ENCODE results near the gene KIAA1671.

The KIAA1671 gene

DNA sequence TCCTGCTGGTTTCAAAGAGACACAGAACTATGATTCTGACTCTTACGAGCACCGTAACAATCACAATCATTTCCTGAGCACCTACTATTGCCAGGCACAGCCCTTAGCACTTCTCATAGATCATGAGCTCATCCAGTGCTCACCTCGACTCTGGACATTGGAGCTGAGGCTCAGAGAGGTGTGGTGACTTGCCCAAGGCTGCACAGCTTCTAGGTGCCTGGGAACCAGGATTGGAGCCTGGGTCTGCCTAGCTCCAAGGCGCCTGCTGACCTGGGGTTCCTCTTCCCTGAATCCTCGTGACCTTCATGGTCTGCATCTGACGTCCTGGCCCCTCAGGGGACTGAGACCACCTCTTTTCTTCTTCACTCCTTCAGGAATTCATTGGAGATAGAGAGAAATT is 196.5 kb downstream of the KIAA1671 start:
- DNase-seq, result no peak

DNA sequence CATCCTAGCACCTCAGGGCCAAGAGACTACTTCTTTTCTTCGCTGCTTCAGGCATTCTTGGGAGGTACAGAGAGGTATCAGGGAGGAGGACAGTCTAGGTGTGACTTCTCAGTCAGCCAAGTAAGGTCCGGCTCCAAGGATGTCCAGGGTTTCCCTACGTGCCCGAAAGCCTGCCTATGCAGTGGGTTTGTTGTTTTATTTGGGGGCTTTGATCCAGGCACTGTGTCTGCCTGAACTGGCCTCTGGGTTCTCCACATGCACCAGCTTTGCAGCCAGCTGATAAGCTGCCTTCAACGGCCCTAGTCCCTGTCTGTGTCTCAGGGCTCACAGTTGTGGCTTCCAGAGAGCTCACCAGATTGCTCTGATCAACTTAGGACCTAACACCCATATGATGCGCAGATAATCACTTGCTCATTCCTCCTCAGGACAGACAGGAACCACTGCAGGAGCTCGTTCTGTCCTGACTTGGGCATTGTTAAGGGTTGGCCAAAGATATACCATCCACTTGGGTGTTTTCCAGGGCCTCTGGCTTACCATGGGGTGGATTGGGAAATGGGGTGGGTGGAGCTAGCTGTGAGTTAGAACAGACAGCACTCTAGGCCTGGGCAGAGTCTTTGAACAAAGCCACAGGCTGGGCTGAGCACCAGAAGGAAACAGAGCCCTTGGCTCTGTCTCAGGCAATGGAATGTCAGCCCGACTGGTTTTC is 201.6 kb downstream of the KIAA1671 start:
- DNase-seq, result no peak

DNA sequence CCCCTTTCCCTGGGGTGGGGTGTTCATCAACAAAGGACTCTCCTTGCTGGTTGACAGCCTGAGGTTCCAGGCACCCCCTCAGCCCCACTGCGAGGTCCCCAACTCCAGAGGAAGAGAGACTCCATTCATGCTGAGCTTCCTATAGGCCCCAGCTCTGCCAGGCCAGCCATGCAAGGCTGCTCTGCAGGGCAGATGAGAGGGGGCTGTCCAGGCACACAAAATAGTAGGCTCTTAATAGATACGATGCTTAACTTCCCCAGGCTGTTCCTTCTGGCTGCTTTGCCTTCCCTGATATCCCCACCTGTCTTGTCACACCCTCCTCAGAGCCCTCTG is 202.1 kb downstream of the KIAA1671 start:
- DNase-seq, result no peak

DNA sequence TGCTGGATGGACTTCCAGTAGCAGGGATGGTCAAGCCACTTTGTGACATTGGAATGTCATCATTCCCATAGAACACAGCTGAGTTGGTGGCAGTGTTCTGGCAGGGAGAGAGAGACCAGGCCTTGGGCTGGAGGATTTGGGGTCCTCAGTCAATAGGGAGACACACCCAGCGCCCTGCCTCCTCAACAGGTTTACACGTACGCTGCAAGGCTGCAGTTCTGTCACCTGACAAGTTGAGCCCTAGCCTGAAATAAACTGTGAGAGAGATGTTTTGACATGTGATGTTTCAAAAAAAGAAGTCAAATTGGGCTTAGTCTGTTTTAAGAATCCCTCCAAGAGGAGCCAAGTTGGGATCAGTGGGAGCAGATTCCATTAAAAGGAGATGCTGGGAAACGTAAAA is 204.2 kb downstream of the KIAA1671 start:
- DNase-seq, result no peak

DNA sequence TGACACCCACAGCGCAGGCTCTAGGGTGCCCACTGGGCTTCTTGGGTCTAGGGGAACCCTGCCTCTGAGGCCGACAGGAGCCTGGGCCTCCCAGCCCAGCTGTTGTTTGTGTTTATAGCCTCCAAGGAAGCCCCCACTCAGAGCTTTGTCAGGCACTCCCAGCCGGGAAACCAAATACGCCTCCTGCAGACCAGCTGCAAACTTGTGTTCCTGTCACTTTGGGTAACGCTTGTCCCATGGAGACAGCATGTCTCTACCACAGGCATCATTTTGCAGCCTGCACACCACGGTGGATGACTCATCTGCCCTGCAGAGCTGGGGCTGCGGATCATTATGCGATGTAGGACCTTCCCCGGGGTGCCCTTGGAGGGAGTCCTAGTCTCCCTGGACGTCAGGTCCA is 206.5 kb downstream of the KIAA1671 start:
- no peak for DNase-seq

DNA sequence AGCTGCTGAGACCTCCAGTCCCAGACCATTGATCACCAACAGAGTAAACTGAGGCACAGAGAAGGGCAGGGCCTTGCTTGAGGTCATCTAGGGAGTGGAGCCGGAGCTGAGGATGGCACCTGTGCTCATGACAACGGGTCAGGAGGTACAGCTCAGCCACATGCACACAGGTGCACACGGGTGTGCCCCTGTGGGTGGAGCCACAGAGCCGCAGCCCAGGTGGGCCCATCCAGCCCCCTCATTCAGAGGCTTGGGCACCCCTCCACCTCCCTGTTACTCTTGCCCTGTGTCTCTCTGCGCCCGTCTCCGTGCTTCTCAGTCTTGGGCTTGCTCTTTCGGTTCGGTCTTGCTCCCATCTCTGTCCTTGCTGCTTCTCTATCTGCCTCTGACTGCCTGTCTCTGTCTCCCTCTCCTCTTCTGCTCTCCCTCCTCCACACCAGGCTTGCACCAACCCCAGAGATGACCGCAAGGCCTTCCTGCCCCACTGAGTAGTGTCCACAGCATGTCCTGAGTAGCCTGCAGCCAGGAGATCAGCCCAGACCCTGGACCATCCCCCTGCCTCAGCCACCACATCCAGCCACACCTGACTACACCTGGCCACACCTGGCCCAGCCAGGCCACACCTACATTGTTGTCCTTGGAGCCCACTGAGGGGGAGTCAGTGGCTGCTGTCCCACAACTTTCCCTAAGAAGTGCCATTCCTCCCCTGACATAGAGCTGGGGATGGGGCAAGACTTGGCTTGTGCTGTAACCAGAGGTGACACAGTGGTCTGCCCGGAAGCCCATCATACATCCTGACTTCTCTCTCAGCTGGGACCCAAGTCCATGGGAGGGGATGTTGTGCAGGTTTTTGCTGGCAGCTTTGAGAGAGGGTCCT is 207.8 kb downstream of the KIAA1671 start:
- DNase-seq, result no peak

DNA sequence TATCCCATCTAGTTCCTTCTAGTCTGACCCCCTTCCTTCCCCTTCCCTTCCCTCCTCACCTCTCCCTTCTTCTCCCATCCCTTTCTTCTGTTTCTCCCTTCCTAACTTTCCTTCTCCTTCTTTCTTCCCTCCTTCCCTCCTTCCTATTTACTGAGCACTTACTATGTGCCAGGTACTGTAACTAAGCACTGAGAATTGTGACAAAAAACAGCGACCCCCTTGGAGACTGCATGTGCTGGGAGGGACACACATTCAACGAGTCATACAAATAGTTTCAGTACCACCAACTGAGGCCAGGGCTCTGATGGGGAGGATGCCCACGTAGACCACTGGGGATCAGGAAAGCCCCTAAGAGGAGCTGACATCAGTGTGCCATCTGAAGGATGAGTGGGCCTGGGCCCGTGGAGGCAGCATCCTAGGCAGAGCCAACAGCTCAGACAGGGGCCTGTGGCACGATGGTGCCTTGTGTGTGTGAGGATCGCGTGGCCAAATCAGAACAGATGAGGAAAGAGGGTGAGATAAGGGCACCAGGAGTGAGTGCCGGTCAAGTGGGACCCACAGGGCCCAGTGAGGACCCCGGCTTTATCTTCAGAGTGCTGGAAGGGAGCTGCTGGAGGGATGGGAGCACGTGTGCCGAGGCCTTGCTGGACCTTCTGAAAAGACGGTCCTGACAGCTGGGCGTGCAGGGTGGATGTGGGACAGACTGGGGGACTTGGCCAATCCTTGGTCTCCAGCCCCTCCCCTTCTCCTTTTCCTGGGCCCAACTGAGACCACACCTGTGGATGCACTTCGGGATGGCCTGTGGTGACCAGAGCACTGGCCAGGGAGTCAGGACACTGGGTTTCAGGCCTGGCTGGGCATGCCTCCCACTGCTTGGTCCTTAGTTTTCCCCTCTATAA is 208.8 kb downstream of the KIAA1671 start:
- no peak for DNase-seq

DNA sequence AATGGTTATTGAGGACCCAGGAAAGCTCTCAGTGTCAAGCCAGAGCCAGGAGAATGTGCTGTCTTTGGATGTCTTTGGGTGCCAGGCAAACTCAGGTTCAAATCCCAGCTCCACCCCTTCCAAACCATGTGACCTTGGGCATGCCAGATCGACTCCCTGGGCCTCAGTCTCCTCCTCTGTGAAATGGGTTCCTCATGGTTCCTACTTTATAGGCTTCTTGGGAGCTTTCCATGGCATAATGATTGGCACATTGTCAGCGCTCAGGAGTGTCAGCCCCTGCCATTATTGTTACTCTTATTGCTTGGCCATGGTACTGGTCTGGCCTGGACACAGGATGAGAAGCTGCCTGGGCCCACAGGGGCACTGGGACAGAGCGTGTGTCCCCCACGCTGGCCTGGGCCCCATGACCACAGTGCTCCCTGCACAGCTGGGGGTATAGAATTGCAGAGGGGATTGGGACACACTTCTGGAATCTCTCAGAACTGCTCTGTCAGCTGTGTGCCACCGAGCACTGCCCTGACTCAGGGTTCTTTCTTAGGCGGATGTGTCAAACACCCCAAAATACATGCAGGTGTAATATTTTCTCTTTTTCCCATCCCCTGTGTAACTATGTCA is 209.5 kb downstream of the KIAA1671 start:
- no peak for DNase-seq

DNA sequence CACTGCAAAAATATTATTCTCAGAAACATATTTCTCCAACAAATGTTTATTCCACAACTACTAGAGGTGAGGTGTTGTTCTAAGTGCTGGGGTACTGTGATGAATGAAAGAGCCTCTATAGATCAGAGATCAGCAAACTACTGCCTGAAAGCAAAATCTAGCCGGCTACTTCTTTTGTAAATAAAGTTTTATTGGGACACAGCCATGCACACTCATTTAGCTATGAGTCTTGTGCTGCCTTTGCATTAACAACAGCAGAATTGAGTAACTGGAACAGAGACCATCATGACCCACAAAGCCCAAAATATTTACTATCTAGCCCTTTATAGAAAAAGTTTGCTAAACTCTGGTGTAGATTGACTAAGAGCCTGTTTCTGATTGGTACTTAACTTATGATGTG is 210.0 kb downstream of the KIAA1671 start:
- no peak for DNase-seq

DNA sequence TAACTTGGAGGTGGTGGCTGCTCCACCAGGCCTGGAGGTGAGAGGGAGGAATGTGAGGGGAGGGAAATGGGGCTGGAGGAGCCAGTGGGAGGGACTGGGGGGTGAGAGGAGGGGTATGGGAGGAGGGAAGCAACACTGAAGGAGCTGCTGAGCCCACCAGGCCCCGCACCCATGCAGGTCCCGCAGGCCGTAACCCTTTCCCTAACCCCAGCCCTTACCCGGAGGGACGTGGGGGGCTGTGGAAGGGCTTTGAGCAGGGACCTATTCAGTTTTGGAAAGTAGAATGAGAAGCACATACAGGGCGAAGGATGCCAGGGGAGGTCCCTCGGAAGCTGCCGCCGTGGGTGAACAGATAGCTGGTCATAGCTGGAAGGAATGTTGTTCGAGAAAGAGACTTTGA is 213.3 kb downstream of the KIAA1671 start:
- DNase-seq, result no peak

DNA sequence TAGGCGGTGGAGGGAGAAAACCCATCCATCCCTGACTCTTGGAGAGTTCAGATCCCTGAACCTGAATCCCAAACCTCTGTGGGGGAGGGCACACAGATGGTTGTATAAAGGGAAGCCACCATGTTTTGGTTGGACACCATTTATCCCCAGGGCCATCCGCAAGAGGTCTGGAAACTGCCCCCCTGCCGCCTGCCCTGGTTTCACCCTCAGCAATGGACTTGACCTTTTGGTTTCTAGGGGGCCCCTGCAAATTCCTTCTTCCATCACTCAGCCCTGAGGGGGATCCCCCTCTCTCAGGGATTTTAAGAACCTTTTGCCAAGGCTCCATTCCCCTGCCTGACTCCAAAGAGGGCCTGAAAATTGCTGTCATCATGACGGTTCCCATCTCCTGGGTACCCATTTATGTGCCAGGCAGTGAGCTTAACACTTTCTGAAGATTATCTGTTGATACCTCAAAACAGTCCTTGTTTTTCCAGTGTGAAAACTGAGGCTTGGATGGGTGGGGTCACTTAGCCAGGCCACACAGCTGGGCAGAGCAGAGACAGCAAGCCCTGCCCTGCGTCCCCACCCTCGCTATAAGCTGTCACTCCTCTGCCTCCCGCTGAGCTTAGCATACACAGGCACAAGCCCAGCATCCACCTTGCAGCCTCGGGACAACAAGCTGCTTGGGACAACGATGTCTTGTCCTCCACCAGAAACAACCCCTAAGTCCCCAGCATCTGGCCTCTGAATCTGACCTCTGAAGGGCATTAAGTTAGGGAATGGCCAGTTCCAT is 213.9 kb downstream of the KIAA1671 start:
- DNase-seq, result no peak

DNA sequence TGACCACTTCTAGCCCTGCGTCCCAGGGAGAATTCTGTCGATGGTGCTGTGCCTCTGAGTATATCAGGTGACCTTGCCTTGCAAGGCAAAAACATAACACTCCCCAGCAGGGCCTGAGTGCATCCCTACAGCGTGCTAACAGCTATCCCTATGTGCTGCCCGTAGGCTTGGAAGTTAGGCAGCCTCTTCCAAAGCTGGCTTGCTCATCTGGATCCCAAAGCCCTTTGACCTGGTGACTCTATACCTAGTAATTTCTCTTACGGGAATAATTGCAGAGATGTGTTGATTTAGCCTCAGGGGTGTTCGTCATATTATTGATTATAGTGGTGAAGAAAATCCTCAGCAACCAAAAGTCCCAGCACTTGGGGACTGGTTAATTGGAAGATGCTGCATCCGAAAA is 214.6 kb downstream of the KIAA1671 start:
- DNase-seq, result no peak

DNA sequence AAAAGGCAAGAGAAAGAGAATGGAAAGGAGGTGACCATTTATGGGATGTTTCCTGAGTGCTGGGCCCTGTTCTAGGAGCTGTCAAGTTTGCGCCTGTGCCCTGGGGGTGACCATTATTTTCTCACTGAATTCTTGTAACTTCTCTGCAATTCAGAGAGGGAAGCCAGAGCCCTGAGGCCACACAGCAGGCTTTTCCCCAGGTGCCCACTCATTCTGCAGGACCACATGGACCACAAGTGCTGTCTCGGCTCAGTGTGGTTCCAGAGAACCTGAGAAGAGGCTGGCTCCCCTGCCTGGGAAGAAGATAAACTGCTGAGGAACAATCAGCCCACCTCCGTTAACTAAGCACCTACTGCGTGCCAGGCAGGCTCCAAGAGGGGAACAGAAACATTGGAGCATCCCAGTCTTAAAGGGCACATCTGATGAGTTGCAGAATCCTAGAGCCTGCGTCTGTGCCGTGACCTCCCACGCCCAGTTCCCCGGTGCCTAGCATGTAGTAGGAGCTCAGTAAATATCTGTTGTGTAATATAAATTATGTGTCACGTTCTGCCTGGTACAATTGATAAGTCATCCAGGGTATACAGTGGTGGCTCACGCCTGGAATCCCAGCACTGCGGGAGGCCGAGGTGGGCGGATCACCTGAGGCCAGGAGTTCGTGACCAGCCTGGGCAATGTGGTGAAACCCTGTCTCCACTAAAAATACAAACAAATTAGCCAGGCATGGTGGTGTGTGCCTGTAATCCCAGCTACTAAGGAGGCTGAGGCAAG is 215.5 kb downstream of the KIAA1671 start:
- DNase-seq, result no peak

DNA sequence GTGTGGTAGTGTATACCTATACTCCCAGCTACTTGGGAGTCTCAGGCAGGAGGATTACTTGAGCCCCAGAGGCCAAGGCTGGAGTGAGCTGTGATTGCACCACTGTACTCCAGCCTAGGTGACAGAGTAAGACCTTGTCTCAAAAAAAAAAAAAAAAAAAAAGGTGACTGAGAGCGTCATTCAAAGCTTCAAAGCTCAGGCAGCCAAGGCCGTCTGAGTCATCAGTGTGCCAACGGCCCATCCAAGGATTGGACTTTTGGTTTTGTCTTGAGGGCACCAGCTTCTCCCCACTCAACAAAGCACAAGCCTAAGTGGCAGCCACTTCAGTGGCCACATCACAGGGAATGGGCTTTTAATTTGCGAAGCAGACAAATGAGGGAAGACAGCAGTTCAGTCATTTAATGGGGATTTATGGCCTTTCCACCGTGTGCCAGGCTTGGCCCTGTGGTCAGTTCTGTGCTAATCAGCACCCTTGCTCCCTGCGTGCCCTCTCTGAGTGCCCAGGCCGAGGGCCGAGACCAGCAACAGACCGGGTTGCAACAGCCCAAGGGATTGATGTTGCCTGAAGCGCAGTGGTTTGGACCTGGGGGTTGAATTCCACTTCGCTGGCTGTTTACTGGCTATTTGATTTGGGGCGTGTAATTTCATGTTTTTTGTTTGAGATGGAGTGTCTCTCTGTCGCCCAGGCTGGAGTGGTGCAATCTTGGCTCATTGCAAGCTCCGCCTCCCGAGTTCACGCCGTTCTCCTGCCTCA is 216.9 kb downstream of the KIAA1671 start:
- DNase-seq, result no peak

DNA sequence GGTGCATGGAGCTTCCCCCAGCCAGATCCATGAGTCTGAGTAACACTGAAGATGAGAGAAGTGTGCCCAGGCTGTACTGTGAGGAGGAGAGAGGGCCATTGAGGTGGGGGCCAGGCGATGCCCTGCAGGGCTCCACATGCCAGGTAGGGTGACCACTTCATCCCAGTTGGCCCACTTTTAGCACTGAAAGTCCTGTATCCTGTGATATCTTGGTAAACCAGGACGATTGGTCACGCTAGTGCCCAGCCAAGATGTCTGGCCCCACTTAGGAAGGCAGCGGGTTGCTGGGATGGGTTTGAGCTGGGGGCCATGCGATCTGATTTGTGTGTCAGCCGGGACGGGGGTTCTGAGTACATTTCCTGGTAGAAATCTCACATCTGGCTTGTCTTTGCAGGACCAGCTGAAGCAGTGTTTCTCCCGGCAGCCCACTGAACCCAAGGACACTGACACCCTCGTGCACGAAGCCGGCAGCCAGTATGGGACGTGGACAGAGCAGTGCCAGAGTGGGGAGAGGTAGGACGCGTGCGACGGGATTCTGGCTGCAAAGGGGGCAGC is 218.0 kb downstream of the KIAA1671 start:
- no peak for DNase-seq

DNA sequence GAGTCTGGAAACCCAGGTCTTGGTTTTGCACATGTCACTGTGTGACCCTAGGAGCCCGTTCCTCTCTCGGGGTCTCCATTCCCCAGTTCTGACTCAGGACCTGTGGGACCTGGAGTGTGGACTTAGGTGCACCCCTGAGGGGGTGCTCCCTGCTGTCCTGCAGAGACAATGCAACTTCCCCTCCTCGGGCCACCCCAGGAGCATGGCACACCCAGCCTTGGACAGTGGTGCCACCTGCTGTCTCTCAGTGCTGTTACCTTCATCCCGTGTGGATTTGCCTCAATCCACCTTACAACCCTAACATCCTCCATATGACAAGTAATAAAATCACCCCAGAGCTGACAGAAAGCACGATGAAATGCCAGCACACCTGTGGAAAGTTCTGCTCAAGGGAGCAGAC is 219.6 kb downstream of the KIAA1671 start:
- DNase-seq, result peak; percentile 24

DNA sequence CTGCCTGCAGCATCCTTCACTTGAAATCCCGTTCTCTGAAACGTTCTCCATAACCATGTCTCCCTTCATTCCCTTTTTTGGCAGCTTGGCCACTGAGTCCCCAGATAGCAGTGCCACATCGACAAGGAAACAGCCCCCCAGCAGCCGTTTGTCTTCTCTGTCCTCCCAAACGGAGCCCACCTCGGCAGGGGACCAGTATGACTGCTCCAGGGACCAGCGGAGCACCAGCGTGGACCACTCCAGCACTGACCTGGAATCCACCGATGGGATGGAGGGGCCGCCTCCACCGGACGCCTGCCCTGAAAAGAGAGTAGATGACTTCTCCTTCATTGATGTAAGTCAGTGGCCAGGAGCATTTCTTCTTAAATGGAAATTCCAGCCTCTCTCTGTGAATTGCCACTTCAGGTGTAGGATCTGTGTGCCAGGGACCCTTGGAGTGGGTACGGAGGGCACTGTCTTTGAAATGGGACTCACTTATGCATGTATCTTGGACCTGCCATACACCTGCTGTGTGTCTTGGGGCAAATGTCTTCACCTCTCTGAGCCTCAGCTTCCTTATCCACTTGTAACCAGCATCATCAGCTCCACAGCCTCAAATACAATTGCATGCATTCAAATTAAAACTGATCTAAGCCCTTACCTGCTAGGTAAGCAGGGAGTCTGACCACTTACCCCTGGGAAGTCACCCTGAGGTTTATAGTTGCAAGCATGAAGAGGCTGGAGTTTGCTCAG is 221.8 kb downstream of the KIAA1671 start:
- no peak for DNase-seq

DNA sequence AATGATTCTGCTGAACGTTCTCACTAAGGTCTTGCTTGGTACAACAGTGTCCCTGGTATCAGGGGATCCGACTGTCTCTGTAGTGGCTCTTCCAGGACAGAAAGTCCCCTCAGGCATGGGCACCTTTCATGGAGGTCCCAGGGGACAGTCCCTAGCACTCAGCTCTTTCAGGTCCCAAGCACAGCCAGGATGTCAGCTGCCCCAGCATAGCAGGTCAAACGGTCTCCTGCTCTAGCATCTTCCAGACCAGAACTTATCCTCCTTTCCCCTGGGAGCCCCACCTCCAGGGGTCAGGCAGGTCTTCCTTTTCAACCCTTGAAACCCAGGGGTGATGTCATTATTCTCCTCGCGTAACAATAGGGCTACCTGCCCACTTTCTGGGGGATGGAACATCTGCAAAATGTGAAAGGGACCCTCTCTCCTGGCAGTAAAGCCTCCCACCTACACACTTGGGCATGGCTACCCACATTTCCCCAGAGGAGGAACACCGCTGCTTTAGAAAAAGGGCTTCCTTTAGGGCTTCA is 222.4 kb downstream of the KIAA1671 start:
- no peak for DNase-seq

DNA sequence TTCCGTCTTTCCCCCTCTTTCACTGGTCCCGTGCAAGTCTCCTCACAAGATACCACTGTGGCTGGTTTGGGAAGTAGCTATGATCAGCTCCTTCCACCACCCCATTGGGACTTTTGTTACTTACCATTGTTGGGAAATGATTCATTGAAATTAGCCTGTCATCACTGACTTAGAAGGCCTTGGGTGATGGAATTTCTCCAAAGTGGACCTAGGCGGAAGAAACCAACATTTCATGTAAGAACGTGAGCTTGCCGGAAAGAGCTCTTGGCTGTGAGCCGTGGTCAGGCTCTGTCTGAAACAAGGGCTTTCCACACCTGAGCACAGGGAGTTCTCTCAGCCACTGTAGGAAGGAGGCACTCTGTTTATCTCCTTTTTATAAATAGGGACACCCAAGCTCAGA is 223.7 kb downstream of the KIAA1671 start:
- DNase-seq, result no peak

Data from activated CD4-positive, alpha-beta T cell treated with anti-CD3 and anti-CD28 coated beads, Interleukin-2, amount 50 U/mL, for 16 hours (primary cell).